Measurements from ENCODE around the gene NSD1. TPM values are rescaled to one million over a fixed set of nuclear protein-coding genes. Genes with fewer than 3 reads are reported as not detected.

The NSD1 gene
- total and polyA plus RNA-seq, 2 of the 8 experiments (the other 6 are each of a cell fraction or from before 2014, with no cell fraction given) = 22.8 to 168 TPM

GRCh38 chr5:177093803-177094202 is 39.8 kb upstream of the NSD1 start:
- Histone ChIP-seq H3K79me2 (ENCODE audit: control insufficient read depth in 1 of 2, insufficient read depth in 2 of 2, low read length in 2 of 2) (peaks cover 0 to 5% of the 10 kb centered on the region in 2 experiments; a peak in 1 of 4 replicates), H2BK12ac (ENCODE audit: low read depth, low read length) (no peak overlapping the region), H3K56ac (replicated peaks; ENCODE audit: insufficient read length, low read depth, low read length) (no peak overlapping the region), H3K27me3 (replicated peaks in 1 of 4; ENCODE audit: control insufficient read depth in 3 of 4, extremely low read depth in 1 of 4, insufficient read depth in 3 of 4, low read length in 3 of 4) (no peaks in the 10 kb centered on the region), H4K8ac (ENCODE audit: extremely low read depth, insufficient read depth, low read length) (no peak overlapping the region), H3K36me3 (ENCODE audit: control insufficient read depth in 2 of 4, insufficient read depth in 4 of 4, low read length in 3 of 4) (peaks cover 18 to 35% (median 26%) of the 10 kb centered on the region in 4 experiments; a peak in 7 of 8 replicates), H3K18ac (ENCODE audit: extremely low read depth, low read length) (no peak overlapping the region), H3K9me3 (ENCODE audit: insufficient read depth in 2 of 2, low read depth in 1 of 2, low read length in 1 of 2) (no peaks in the 10 kb centered on the region), H4K5ac (ENCODE audit: insufficient read length, low read depth, low read length) (no peak overlapping the region), H3K4me3 (ENCODE audit: extremely low read depth in 1 of 4, insufficient read depth in 2 of 4, low read depth in 3 of 4, low read length in 4 of 4) (no peak overlapping the region), H3K14ac (ENCODE audit: insufficient read length) (no peak overlapping the region), H2AFZ (ENCODE audit: low read length) (no peak overlapping the region), H2BK5ac (ENCODE audit: low read depth, low read length) (no peak overlapping the region), H3K23me2 (ENCODE audit: low read depth, low read length) (no peaks in the 10 kb centered on the region), H4K20me1 (replicated peaks in 1 of 2; ENCODE audit: control insufficient read depth in 1 of 2, insufficient read depth in 2 of 2, low read length in 2 of 2) (peaks cover 3 to 12% of the 10 kb centered on the region in 2 experiments), H3K4ac (replicated peaks; ENCODE audit: insufficient read length, low read depth, low read length) (no peak overlapping the region), H3K4me2 (ENCODE audit: insufficient read depth in 1 of 2, low read depth in 2 of 2, low read length in 2 of 2) (no peak overlapping the region), H2AK5ac (ENCODE audit: low read depth, low read length) (no peak overlapping the region), H3K23ac (ENCODE audit: insufficient read length) (no peak overlapping the region), H3K27ac (ENCODE audit: low read depth, low read length) (no peak overlapping the region), H3K4me1 (replicated peaks in 1 of 4; ENCODE audit: control insufficient read depth in 3 of 4, insufficient read depth in 4 of 4, low read length in 3 of 4) (peaks cover 0 to 6% (median 4%) of the 10 kb centered on the region in 4 experiments; a peak in 4 of 7 replicates), H2BK20ac (ENCODE audit: low read length) (no peak overlapping the region), H2BK120ac (replicated peaks; ENCODE audit: low read depth, low read length) (no peak overlapping the region), H2BK15ac (ENCODE audit: low read length) (no peak overlapping the region), H3K79me1 (ENCODE audit: low read depth, low read length) (peaks cover 8% of the 10 kb centered on the region), H3K9ac (replicated peaks in 1 of 4; ENCODE audit: extremely low read depth in 1 of 4, low read depth in 3 of 4, low read length in 3 of 4) (no peak overlapping the region), H4K91ac (replicated peaks; ENCODE audit: insufficient read length, low read length) (no peak overlapping the region)
- CTCF ChIA-PET (ENCODE audit: partially characterized antibody) = interaction anchor here (1.1 to 11.9 kb wide), 6 partner anchors 10 to 26 kb away, joined by 3 to 161 read pairs (median 4); no protein-coding TSS in a partner anchor
- no peak for FAIRE-seq
- TF ChIP-seq TEAD4 (IDR thresholded peaks at IDR 0.05; ENCODE audit: low read depth, low read length) (no peak), JUND (IDR thresholded peaks at IDR 0.05; ENCODE audit: low read length) (no peak), MAX (IDR thresholded peaks at IDR 0.05) (no peak), GABPA (IDR thresholded peaks at IDR 0.05; ENCODE audit: borderline replicate concordance, insufficient read depth, low read length) (no peak), SIX5 (IDR thresholded peaks at IDR 0.05; ENCODE audit: low read depth, low read length) (no peak), TCF12 (IDR thresholded peaks at IDR 0.05; ENCODE audit: low read depth, low read length) (no peak), POU5F1 (IDR thresholded peaks at IDR 0.05; ENCODE audit: low read depth, low read length) (no peak), EZH2 (IDR thresholded peaks at IDR 0.05; ENCODE audit: low read depth, low read length, severe bottlenecking) (no peak), RBBP5 (IDR thresholded peaks at IDR 0.05; ENCODE audit: borderline replicate concordance, low read depth, low read length) (no peak), SP2 (IDR thresholded peaks at IDR 0.05; ENCODE audit: low read length) (no peak), JUN (IDR thresholded peaks at IDR 0.05; ENCODE audit: low read depth, low read length) (no peak)
- 92% methylated on average over 6 of the region's 6 CpGs; no CpG with 5 or more reads in 1 of the 2 experiments for WGBS, 2 experiments (ENCODE audit: extremely low coverage in 1 of 2, insufficient coverage in 1 of 2, insufficient read length in 1 of 2, insufficient replicate concordance in 2 of 2, low coverage in 1 of 2, low lambda C conversion rate in 2 of 2, missing lambda C conversion rate in 1 of 2)
- POLR2A ChIA-PET (ENCODE audit: partially characterized antibody) = no interaction called here
- DNase-seq (ENCODE audit: low read depth in 1 of 2, low spot score in 2 of 2) = no peak
